Measurements from ENCODE around the gene HP.

GRCh38 chr16:72072514-72073342, 18.4 kb downstream of the HP start:
- TF ChIP-seq CTCF (IDR thresholded peaks at IDR 0.05) (no peak), POLR2A (IDR thresholded peaks at IDR 0.05) (no peak)
